Heart left ventricle (tissue), 16 donors: ENCODE data around the gene PSMA6. TPM values are rescaled to one million over a fixed set of nuclear protein-coding genes. Genes with fewer than 3 reads are reported as not detected.
A peak's percentile ranks its signal among the peaks of the same experiment; 100 is the strongest.

ENCODE experiments used
- ATAC-seq, 4 donors: fragments of 200-7000 bp; cut with Tn5 transposase; one replicate each; pipeline ENCODE4 v1.9.1; 2020 to 2022; ENCODE audit warnings: moderate library complexity in 4 of 4, mild to moderate bottlenecking in 3 of 4, moderate number of reproducible peaks in 1 of 4
- DNase-seq, 5 donors: peaks; one replicate each; pipeline ENCODE4 v3.0.0-alpha.2; 2020
- H3K27ac ChIP-seq, 12 donors: fragments of 200-600 bp; sonication (generic) in 4 of 12; one replicate each; pipeline versions ENCODE4 v1.5.0 to v1.8.0; 2016 to 2022; ENCODE audit warnings: mild to moderate bottlenecking in 2 of 12
- H3K27me3 ChIP-seq, 9 donors: fragments of 200-600 bp; sonication (generic) in 2 of 9; one replicate each; pipeline versions ENCODE4 v1.5.1 to v1.8.0; 2016 to 2022; ENCODE audit warnings: mild to moderate bottlenecking in 3 of 9
- H3K36me3 ChIP-seq, 9 donors: fragments of 200-600 bp; sonication (generic) in 2 of 9; one replicate each; pipeline versions ENCODE4 v1.5.0 to v1.8.0; 2018 to 2022; ENCODE audit warnings: mild to moderate bottlenecking in 2 of 9
- H3K4me1 ChIP-seq, 12 donors: fragments of 200-600 bp; sonication (generic) in 4 of 12; one replicate each; pipeline versions ENCODE4 v1.5.0 to v1.8.0; 2016 to 2022; ENCODE audit warnings: mild to moderate bottlenecking in 3 of 12
- H3K4me3 ChIP-seq, 12 donors: fragments of 200-600 bp; sonication (generic) in 4 of 12; one replicate each; pipeline versions ENCODE4 v1.5.0 to v1.8.0; 2017 to 2022; ENCODE audit warnings: mild to moderate bottlenecking in 9 of 12, moderate library complexity in 4 of 12
- H3K9me3 ChIP-seq, 12 donors: fragments of 200-600 bp; sonication (generic) in 4 of 12; one replicate each; pipeline versions ENCODE4 v1.5.0 to v1.8.0; 2016 to 2022; ENCODE audit warnings: mild to moderate bottlenecking in 1 of 12
- CTCF ChIP-seq, 12 donors: fragments of 200-600 bp; sonication (generic) in 4 of 12; IDR thresholded peaks; one replicate each; pipeline versions ENCODE4 v1.5.0 to v1.8.0; 2018 to 2022; ENCODE audit warnings: antibody characterized with exemption in 12 of 12, mild to moderate bottlenecking in 5 of 12
- POLR2A ChIP-seq, 2 donors: fragments of 450-650 bp; IDR thresholded peaks; one replicate each; pipeline ENCODE4 v1.6.1; 2017; ENCODE audit warnings: antibody characterized with exemption in 2 of 2, mild to moderate bottlenecking in 2 of 2, moderate library complexity in 2 of 2
- WGBS, 4 donors: extraction: QIAGEN DNeasy Blood & Tissue Kit in 2 of 4; methylation state at CpG; one replicate each; pipeline versions ENCODE4 v1.1.5 to v1.1.7; 2013 to 2018; 5-methylcytosine and 5-hydroxymethylcytosine counted together
- intact Hi-C, 10 donors: fragments of 100-400 bp; cut with DNase I; formaldehyde crosslinking; loops; one replicate each; pipeline versions ENCODE4 v1.11.1 to v1.14.2; 2022
- polyA plus RNA-seq, 2 donors: library from polyadenylated mRNA; stranded (reverse); fragments of 200-250 nt; gene quantifications; one replicate each; pipeline ENCODE4 v1.2.3, GENCODE V29; 2013
- total RNA-seq, 9 donors: library from RNA; depleted of rRNA in 2 of 9; stranded (reverse); fragments of >200 nt in 2 of 9; fragmentation: NEBNext Ultra II Directional in 3 of 9; extraction: Animal tissue kit (Norgen Biotek cat#: 25700) in 3 of 9; gene quantifications; one replicate each; pipeline versions ENCODE4 v1.1.0 to v1.2.4, GENCODE V29; 2016 to 2023
- donor health status: ischemic (EF 13 %, LVEDD 7.1; RV severe dilation, severe dysfunction).
- donor health status: healthy with polysubstance abuse.
- donor health status: DM: no; HTN: yes; CAD: no.
- donor health status: DM: no; HTN: no; CAD: no.
- donor health status: ischemic (EF 25% LVEDD 6.9; RV normal size, moderate dysfunction).
- donor health status: ischemic (EF 25% LVEDD 5.7; RV mildly dilated, moderate dysfunction).
- donor health status: healthy.
- donor health status: DM: yes; HTN: yes; CAD: no.
- donor health status: ischemic (EF 35%, LVEDD 5.7; RV mildly dilated, moderate dysfunction).
- donor health status: nonischemic (EF 11% LVEDD 7.7; RV severe dilation, severe dysfunction).
- donor health status: DM: yes; HTN: yes; CAD: no.
- donor health status: PGD.
- donor health status: ischemic (EF 29% LVEDD 5.4; RV normal size, mild dysfunction).
- donor health status: nonischemic (EF 23%, LVEDD 6.1; RV moderate dilation, normal function).

Gene PSMA6
- total and polyA plus RNA-seq, 11 donors, result 123 to 293 (median 176) TPM

- Histone ChIP-seq H3K9me3 (peaks cover 0 to 5% (median 0%) of the 10 kb centered on the region in 12 donors), H3K4me3 (no peak overlapping the region), H3K36me3 (peaks cover 0 to 42% (median 28%) of the 10 kb centered on the region in 9 donors), H3K27ac (peak overlapping the region in 1 of 12 donors; percentile 53), H3K4me1 (peaks cover 4 to 39% (median 17%) of the 10 kb centered on the region in 12 donors), H3K27me3 (no peaks in the 10 kb centered on the region)
- 87 to 96% (median 89%) methylated on average over 3 of the region's 3 CpGs for WGBS, 4 donors
- DNase-seq, result no peak
- no peak for ATAC-seq
- TF ChIP-seq POLR2A (IDR thresholded peaks at IDR 0.05) (no peak), CTCF (IDR thresholded peaks at IDR 0.05) (no peak)
- intact Hi-C loops, result no loop called here
Observed at GRCh38 chr14:35305633-35306032, 13.5 kb downstream of the PSMA6 start.

GRCh38 chr14:35306114-35306513 lies 13.9 kb downstream of the PSMA6 start:
- H3K36me3 ChIP-seq, result peaks cover 0 to 46% (median 33%) of the 10 kb centered on the region in 9 donors
- DNase-seq (no peak), ATAC-seq (no peak)
- intact Hi-C loops, result no loop called here
- H3K4me3 ChIP-seq, result no peak overlapping the region
- TF ChIP-seq POLR2A (IDR thresholded peaks at IDR 0.05) (no peak), CTCF (IDR thresholded peaks at IDR 0.05) (no peak)
- peaks cover 0 to 5% (median 0%) of the 10 kb centered on the region in 12 donors for H3K9me3 ChIP-seq
- H3K4me1 ChIP-seq, result peaks cover 2 to 34% (median 15%) of the 10 kb centered on the region in 12 donors
- H3K27me3 ChIP-seq, result no peaks in the 10 kb centered on the region
- H3K27ac ChIP-seq, result peak overlapping the region in 1 of 12 donors; percentile 53
- WGBS, 4 donors, result 79 to 90% (median 84%) methylated on average over 5 of the region's 5 CpGs

GRCh38 chr14:35317820-35318219 lies 25.6 kb downstream of the PSMA6 start:
- no peak for ATAC-seq
- no peaks in the 10 kb centered on the region for H3K27me3 ChIP-seq
- intact Hi-C loops, result loop anchor here in 1 of 10 donors (1.0 kb wide), 1 partner anchor 17 kb away; no protein-coding TSS in a partner anchor
- no peaks in the 10 kb centered on the region for H3K9me3 ChIP-seq
- peaks cover 0 to 70% (median 61%) of the 10 kb centered on the region in 9 donors for H3K36me3 ChIP-seq
- TF ChIP-seq POLR2A (IDR thresholded peaks at IDR 0.05), result no peak
- TF ChIP-seq CTCF (IDR thresholded peaks at IDR 0.05), result no peak
- peaks cover 0 to 9% (median 0%) of the 10 kb centered on the region in 12 donors for H3K4me1 ChIP-seq
- no peak overlapping the region for H3K27ac ChIP-seq
- 97 to 99% (median 98%) methylated on average over 3 of the region's 3 CpGs for WGBS, 4 donors
- DNase-seq, result no peak
- H3K4me3 ChIP-seq, result no peak overlapping the region

- no peak overlapping the region for H3K27ac ChIP-seq
- H3K27me3 ChIP-seq, result no peaks in the 10 kb centered on the region
- ATAC-seq (no peak), DNase-seq (no peak)
- 93 to 97% (median 94%) methylated on average over 4 of the region's 4 CpGs for WGBS, 4 donors
- peaks cover 0 to 53% (median 44%) of the 10 kb centered on the region in 9 donors for H3K36me3 ChIP-seq
- H3K4me3 ChIP-seq, result no peak overlapping the region
- H3K9me3 ChIP-seq, result no peaks in the 10 kb centered on the region
- no peak for TF ChIP-seq CTCF (IDR thresholded peaks at IDR 0.05)
- peaks cover 0 to 9% (median 0%) of the 10 kb centered on the region in 12 donors for H3K4me1 ChIP-seq
- intact Hi-C loops, result no loop called here
Observed at GRCh38 chr14:35319509-35319908, 27.3 kb downstream of the PSMA6 start.
